Endothelial cell (in vitro differentiated cells): ENCODE measurements around the gene GDF2. TPM values are rescaled to one million over a fixed set of nuclear protein-coding genes. Genes with fewer than 3 reads are reported as not detected.

Source experiments
- DNase-seq: peaks from one replicate; pipeline ENCODE4 v3.0.0; 2021; ENCODE audit warnings: low spot score
- H3K27ac Mint-ChIP-seq: one replicate; pipeline ENCODE4 v1.8.0; 2021; ENCODE audit warnings: mixed read lengths, inconsistent platforms; ENCODE audit not compliant: unreplicated experiment
- H3K27me3 Mint-ChIP-seq: one replicate; pipeline ENCODE4 v1.8.0; 2021; ENCODE audit warnings: mild to moderate bottlenecking, moderate library complexity, mixed read lengths, inconsistent platforms; ENCODE audit not compliant: unreplicated experiment
- H3K36me3 Mint-ChIP-seq: one replicate; pipeline ENCODE4 v1.8.0; 2021; ENCODE audit warnings: mild to moderate bottlenecking, low read depth, mixed read lengths, inconsistent platforms; ENCODE audit not compliant: unreplicated experiment
- H3K4me1 Mint-ChIP-seq: one replicate; pipeline ENCODE4 v1.8.0; 2021; ENCODE audit warnings: mild to moderate bottlenecking, mixed read lengths, inconsistent platforms; ENCODE audit not compliant: unreplicated experiment
- H3K4me3 Mint-ChIP-seq: one replicate; pipeline ENCODE4 v1.8.0; 2021; ENCODE audit warnings: mild to moderate bottlenecking, mixed read lengths, inconsistent platforms; ENCODE audit not compliant: unreplicated experiment
- H3K9me3 Mint-ChIP-seq: one replicate; pipeline ENCODE4 v1.8.0; 2021; ENCODE audit warnings: mixed read lengths, inconsistent platforms; ENCODE audit not compliant: unreplicated experiment
- CTCF ChIP-seq: fragments of 200-600 bp; sonication (generic); IDR thresholded peaks from one replicate; pipeline ENCODE4 v1.5.0; 2021; ENCODE audit warnings: antibody characterized with exemption; ENCODE audit not compliant: unreplicated experiment
- total RNA-seq: library from RNA; stranded (reverse); fragmentation: NEBNext Ultra II Directional; extraction: Animal tissue kit (Norgen Biotek cat#: 25700); gene quantifications from one replicate; pipeline ENCODE4 v1.2.1, GENCODE V29; 2021; ENCODE audit not compliant: unreplicated experiment

GDF2 gene
- total RNA-seq, 1 donor from 2014 or later, result not detected

- Mint-ChIP-seq H3K9me3 (no peaks in the 10 kb centered on the region), H3K27me3 (peaks cover 3% of the 10 kb centered on the region), H3K27ac (peak overlapping the region; percentile 21), H3K4me1 (peaks cover 10% of the 10 kb centered on the region), H3K36me3 (no peaks in the 10 kb centered on the region), H3K4me3 (no peak overlapping the region)
- no peak for DNase-seq
- no peak for TF ChIP-seq CTCF
Measured at GRCh38 chr10:47296156-47296894, 25.9 kb upstream of the GDF2 start.

- no peak overlapping the region for H3K4me3 Mint-ChIP-seq
- peaks cover 10% of the 10 kb centered on the region for H3K4me1 Mint-ChIP-seq
- no peak for DNase-seq
- no peak for TF ChIP-seq CTCF
- H3K9me3 Mint-ChIP-seq, result no peaks in the 10 kb centered on the region
- no peaks in the 10 kb centered on the region for H3K36me3 Mint-ChIP-seq
- peaks cover 7% of the 10 kb centered on the region for H3K27me3 Mint-ChIP-seq
- H3K27ac Mint-ChIP-seq, result no peak overlapping the region
Measured at GRCh38 chr10:47296941-47297340, 25.3 kb upstream of the GDF2 start.

- no peak overlapping the region for H3K4me3 Mint-ChIP-seq
- no peak for DNase-seq
- no peaks in the 10 kb centered on the region for H3K36me3 Mint-ChIP-seq
- H3K9me3 Mint-ChIP-seq, result no peaks in the 10 kb centered on the region
- H3K27ac Mint-ChIP-seq, result no peak overlapping the region
- H3K4me1 Mint-ChIP-seq, result peaks cover 10% of the 10 kb centered on the region
- TF ChIP-seq CTCF, result no peak
- H3K27me3 Mint-ChIP-seq, result peaks cover 9% of the 10 kb centered on the region
Measured at GRCh38 chr10:47297866-47298540, 24.3 kb upstream of the GDF2 start.

- H3K27ac Mint-ChIP-seq, result no peak overlapping the region
- no peak for TF ChIP-seq CTCF
- H3K36me3 Mint-ChIP-seq, result no peaks in the 10 kb centered on the region
- peaks cover 10% of the 10 kb centered on the region for H3K4me1 Mint-ChIP-seq
- no peaks in the 10 kb centered on the region for H3K9me3 Mint-ChIP-seq
- H3K4me3 Mint-ChIP-seq, result no peak overlapping the region
- peaks cover 9% of the 10 kb centered on the region for H3K27me3 Mint-ChIP-seq
- no peak for DNase-seq
Measured at GRCh38 chr10:47298715-47299114, 23.5 kb upstream of the GDF2 start.
